H1 (cell line): ENCODE results near the gene SLC12A4. TPM values are rescaled to one million over a fixed set of nuclear protein-coding genes. Genes with fewer than 3 reads are reported as not detected.

Experiments used
- CTCF ChIA-PET: fragments of 300-600 bp; sonication (Branson Sonifier 250); formaldehyde crosslinking; loops from one replicate; lab custom pipeline; 2021; ENCODE audit not compliant: partially characterized antibody; lab: Charles Lee
- POLR2A ChIA-PET: fragments of 300-600 bp; sonication (Branson Sonifier 250); formaldehyde crosslinking; loops from one replicate; lab custom pipeline; 2021; ENCODE audit warnings: inconsistent platforms; ENCODE audit not compliant: partially characterized antibody; lab: Charles Lee
- DNase-seq, 2 experiments: peaks; one replicate each; pipeline versions ENCODE4 v3.0.0 to v3.0.0-alpha.2; 2010 to 2022; ENCODE audit warnings: low spot score in 2 of 2, low read depth in 1 of 2, mixed read lengths in 1 of 2
- FAIRE-seq: peaks from 2 replicates; lab custom pipeline; 2011; peaks lifted over from hg19 to GRCh38; lab: Jason Lieb, UNC
- H2AFZ ChIP-seq: 2 replicates; pipeline ENCODE4 v1.8.1; 2012; ENCODE audit warnings: low read length, inconsistent platforms
- H2AK5ac ChIP-seq: 2 replicates; pipeline ENCODE4 v1.6.1; 2013; ENCODE audit warnings: low read depth, low read length
- H2BK120ac ChIP-seq: replicated peaks from 2 replicates; pipeline ENCODE3; 2013; ENCODE audit warnings: low read depth, low read length, inconsistent platforms
- H2BK12ac ChIP-seq: 2 replicates; pipeline ENCODE4 v1.6.1; 2013; ENCODE audit warnings: low read depth, low read length
- H2BK15ac ChIP-seq: 2 replicates; pipeline ENCODE4 v1.6.1; 2013; ENCODE audit warnings: low read length
- H2BK20ac ChIP-seq: 2 replicates; pipeline ENCODE4 v1.6.1; 2013; ENCODE audit warnings: low read length
- H2BK5ac ChIP-seq: 2 replicates; pipeline ENCODE4 v1.6.1; 2013; ENCODE audit warnings: low read depth, low read length
- H3K14ac ChIP-seq: 2 replicates; pipeline ENCODE4 v1.6.1; 2013; ENCODE audit warnings: inconsistent platforms; ENCODE audit not compliant: insufficient read length
- H3K18ac ChIP-seq: 2 replicates; pipeline ENCODE4 v1.6.1; 2013; ENCODE audit warnings: low read length; ENCODE audit errors: extremely low read depth
- H3K23ac ChIP-seq: 2 replicates; pipeline ENCODE4 v1.6.1; 2013; ENCODE audit warnings: inconsistent platforms; ENCODE audit not compliant: insufficient read length
- H3K23me2 ChIP-seq: 2 replicates; pipeline ENCODE4 v1.6.1; 2013; ENCODE audit warnings: low read depth, low read length
- H3K27ac ChIP-seq: 2 replicates; pipeline ENCODE4 v1.6.1; 2011; ENCODE audit warnings: low read depth, low read length, inconsistent platforms
- H3K27me3 ChIP-seq, 4 experiments: replicated peaks in 1 of 4; 1 replicate in 1 of 4; 2 replicates in 3 of 4; pipeline versions ENCODE4 v1.6.1 to v1.8.1; 2011 to 2013; ENCODE audit warnings: low read length in 3 of 4, mild to moderate bottlenecking in 3 of 4, inconsistent platforms in 2 of 4, mixed read lengths in 2 of 4, moderate library complexity in 1 of 4; ENCODE audit not compliant: control insufficient read depth in 3 of 4, insufficient read depth in 3 of 4; ENCODE audit errors: extremely low read depth in 1 of 4
- H3K36me3 ChIP-seq, 4 experiments: 2 replicates each; pipeline versions ENCODE4 v1.6.1 to v1.8.1; 2011 to 2013; ENCODE audit warnings: mild to moderate bottlenecking in 4 of 4, low read length in 3 of 4, moderate library complexity in 2 of 4, control low read depth in 1 of 4, inconsistent platforms in 1 of 4; ENCODE audit not compliant: insufficient read depth in 4 of 4, control insufficient read depth in 2 of 4
- H3K4ac ChIP-seq: replicated peaks from 2 replicates; pipeline ENCODE3; 2013; ENCODE audit warnings: low read length, low read depth, mixed read lengths, inconsistent platforms; ENCODE audit not compliant: insufficient read length
- H3K4me1 ChIP-seq, 4 experiments: replicated peaks in 1 of 4; 1 replicate in 1 of 4; 2 replicates in 3 of 4; pipeline versions ENCODE4 v1.6.1 to v1.8.1; 2011 to 2013; ENCODE audit warnings: low read length in 3 of 4, inconsistent platforms in 2 of 4, mixed read lengths in 1 of 4; ENCODE audit not compliant: insufficient read depth in 4 of 4, control insufficient read depth in 3 of 4
- H3K4me2 ChIP-seq, 2 experiments: 2 replicates each; pipeline versions ENCODE4 v1.6.1 to v1.8.1; 2011 to 2013; ENCODE audit warnings: low read depth in 2 of 2, low read length in 2 of 2, control low read depth in 1 of 2, inconsistent platforms in 1 of 2, mild to moderate bottlenecking in 1 of 2; ENCODE audit not compliant: insufficient read depth in 1 of 2
- H3K4me3 ChIP-seq, 4 experiments: fragments of 200-600, 300-600 bp in 1 of 4; sonication (generic), shearing (Covaris generic), sonication (Bioruptor Twin) in 1 of 4; 2 replicates each; pipeline versions ENCODE4 v1.5.1 to v1.8.1; 2011 to 2016; ENCODE audit warnings: low read length in 4 of 4, low read depth in 3 of 4, control low read depth in 2 of 4, inconsistent platforms in 2 of 4, mild to moderate bottlenecking in 2 of 4, mixed read lengths in 1 of 4, moderate library complexity in 1 of 4; ENCODE audit not compliant: insufficient read depth in 2 of 4; ENCODE audit errors: extremely low read depth in 1 of 4
- H3K56ac ChIP-seq: replicated peaks from 2 replicates; pipeline ENCODE3; 2013; ENCODE audit warnings: low read depth, mild to moderate bottlenecking, mixed read lengths, low read length, inconsistent platforms; ENCODE audit not compliant: insufficient read length
- H3K79me1 ChIP-seq: 2 replicates; pipeline ENCODE4 v1.6.1; 2013; ENCODE audit warnings: low read depth, low read length, control low read depth
- H3K79me2 ChIP-seq, 2 experiments: 2 replicates each; pipeline versions ENCODE4 v1.6.1 to v1.8.1; 2012 to 2013; ENCODE audit warnings: low read length in 2 of 2, mild to moderate bottlenecking in 2 of 2, inconsistent platforms in 1 of 2; ENCODE audit not compliant: insufficient read depth in 2 of 2, control insufficient read depth in 1 of 2
- H3K9ac ChIP-seq, 4 experiments: replicated peaks in 1 of 4; 1 replicate in 1 of 4; 2 replicates in 3 of 4; pipeline versions ENCODE4 v1.6.1 to v1.8.1; 2011 to 2013; ENCODE audit warnings: low read depth in 3 of 4, low read length in 3 of 4, control low read depth in 2 of 4, mild to moderate bottlenecking in 2 of 4, moderate library complexity in 2 of 4, inconsistent platforms in 1 of 4; ENCODE audit errors: extremely low read depth in 1 of 4
- H3K9me3 ChIP-seq, 2 experiments: 2 replicates each; pipeline versions ENCODE4 v1.6.1 to v1.8.1; 2012 to 2013; ENCODE audit warnings: mild to moderate bottlenecking in 2 of 2, moderate library complexity in 2 of 2, control low read depth in 1 of 2, inconsistent platforms in 1 of 2, low read depth in 1 of 2, low read length in 1 of 2, mixed read lengths in 1 of 2; ENCODE audit not compliant: insufficient read depth in 2 of 2
- H4K20me1 ChIP-seq, 2 experiments: replicated peaks in 1 of 2; 2 replicates each; pipeline versions ENCODE3 to v1.8.1; 2011 to 2013; ENCODE audit warnings: inconsistent platforms in 2 of 2, low read length in 2 of 2, mild to moderate bottlenecking in 1 of 2; ENCODE audit not compliant: insufficient read depth in 2 of 2, control insufficient read depth in 1 of 2
- H4K5ac ChIP-seq: 2 replicates; pipeline ENCODE4 v1.6.1; 2013; ENCODE audit warnings: low read length, low read depth, mixed read lengths, inconsistent platforms; ENCODE audit not compliant: insufficient read length
- H4K8ac ChIP-seq: 2 replicates; pipeline ENCODE4 v1.8.0; 2013; ENCODE audit warnings: mild to moderate bottlenecking, moderate library complexity, low read length, inconsistent platforms; ENCODE audit not compliant: insufficient read depth; ENCODE audit errors: extremely low read depth
- H4K91ac ChIP-seq: replicated peaks from 2 replicates; pipeline ENCODE3; 2013; ENCODE audit warnings: low read length, mixed read lengths, inconsistent platforms; ENCODE audit not compliant: insufficient read length
- CHD2 ChIP-seq: IDR thresholded peaks from 2 replicates; pipeline ENCODE4 v1.6.1; 2012; ENCODE audit warnings: low read length, improper control_type of control experiment
- FOSL1 ChIP-seq: IDR thresholded peaks from 2 replicates; pipeline ENCODE4 v1.6.1; 2011; ENCODE audit warnings: mild to moderate bottlenecking, low read depth, low read length, moderate library complexity; ENCODE audit not compliant: insufficient read depth
- RAD21 ChIP-seq, 2 experiments: IDR thresholded peaks in 1 of 2; conservative IDR thresholded peaks in 1 of 2; 2 replicates each; pipeline ENCODE4 v1.6.1; 2011; ENCODE audit warnings: low read depth in 2 of 2, low read length in 2 of 2, improper control_type of control experiment in 1 of 2, inconsistent platforms in 1 of 2, mild to moderate bottlenecking in 1 of 2, moderate library complexity in 1 of 2
- TAF7 ChIP-seq: optimal IDR thresholded peaks from 2 replicates; pipeline ENCODE3; 2011; ENCODE audit warnings: low read depth, mild to moderate bottlenecking, inconsistent platforms, low read length, moderate library complexity, borderline replicate concordance
- WGBS, 2 experiments: shearing (Covaris generic) in 1 of 2; methylation state at CpG; one replicate each; pipeline versions ENCODE4 v1.1.6 to v1.1.7; 2013 to 2015; ENCODE audit warnings: low lambda C conversion rate in 2 of 2, mixed read lengths in 2 of 2, inconsistent platforms in 1 of 2, low coverage in 1 of 2, missing lambda C conversion rate in 1 of 2; ENCODE audit not compliant: insufficient replicate concordance in 2 of 2, insufficient coverage in 1 of 2, insufficient read length in 1 of 2; ENCODE audit errors: extremely low coverage in 1 of 2, missing lambda C conversion rate in 1 of 2; 5-methylcytosine and 5-hydroxymethylcytosine counted together
- polyA plus RNA-seq, 7 experiments: library from polyadenylated mRNA; depleted of rRNA in 3 of 7; stranded (reverse) in 5 of 7; unstranded in 2 of 7; fragments of >200 nt in 5 of 7; fragments of 200-250 nt in 2 of 7; gene quantifications; 1 replicate in 5 of 7; 2 replicates in 1 of 7; 4 replicates in 1 of 7; pipeline versions ENCODE4 v1.2.1 to v1.2.3, GENCODE V29; 2011 to 2013; ENCODE audit warnings: missing spikeins in 2 of 7, mixed read lengths in 2 of 7
- total RNA-seq: library from RNA; stranded (reverse); fragmentation: NEBNext Ultra II Directional; extraction: Animal tissue kit (Norgen Biotek cat#: 25700); gene quantifications from 2 replicates; pipeline ENCODE4 v1.2.1, GENCODE V29; 2021
- TF ChIP-seq, protein P1 (sequence below), 3 experiments: IDR thresholded peaks; 1 replicate in 2 of 3; 2 replicates in 1 of 3; pipeline versions ENCODE4 v1.5.1 to v1.6.1; 2011; ENCODE audit warnings: low read length in 3 of 3, mild to moderate bottlenecking in 3 of 3, inconsistent platforms in 2 of 3, low read depth in 1 of 3, moderate library complexity in 1 of 3; ENCODE audit not compliant: insufficient read depth in 1 of 3; ENCODE audit errors: control extremely low read depth in 1 of 3

SLC12A4 gene
- total and polyA plus RNA-seq, 2 of the 8 experiments (the other 6 are each of a cell fraction or from before 2014, with no cell fraction given), result 41.3 to 49.3 TPM

DNA sequence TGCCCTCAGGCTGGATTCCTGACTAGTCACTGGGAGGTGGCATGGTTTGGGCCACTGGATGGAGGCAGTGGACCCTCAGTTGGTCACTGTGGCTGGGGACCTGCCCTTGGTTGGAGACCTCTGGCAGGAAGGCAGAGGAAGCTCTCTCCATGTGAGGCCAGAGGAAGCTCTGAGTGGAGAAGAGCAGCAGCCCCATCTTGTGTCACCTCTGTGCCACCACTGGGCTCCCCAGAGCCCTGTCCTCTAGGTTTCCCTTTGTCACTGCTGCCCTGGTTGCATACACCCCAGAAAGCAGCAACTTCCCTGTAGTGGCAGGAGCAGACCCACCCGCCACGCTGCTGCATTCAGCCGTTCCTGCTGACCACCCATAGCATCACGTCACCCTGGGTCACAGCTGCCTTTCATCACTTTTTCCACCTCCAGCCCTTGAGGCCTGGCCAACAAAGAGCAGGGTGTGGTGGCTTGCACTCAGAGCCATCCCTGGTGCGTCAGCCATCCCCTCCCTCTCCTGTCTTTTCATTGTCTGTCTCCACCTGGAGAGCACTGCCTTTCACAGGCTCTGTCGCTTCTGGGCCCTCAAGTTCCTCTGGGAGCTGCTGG is 48.7 kb downstream of the SLC12A4 start:
- CTCF ChIA-PET, result interaction anchor here (0.6 to 8.9 kb wide), 9 partner anchors 9 to 119 kb away, joined by 3 to 58 read pairs (median 6); partner anchors contain the start of genes CTRL and NRN1L

More for the DNA sequence above, 48.7 kb downstream of the SLC12A4 start:
- Histone ChIP-seq H3K9ac (no peak overlapping the region), H3K9me3 (no peaks in the 10 kb centered on the region), H2AK5ac (no peak overlapping the region), H2BK12ac (no peak overlapping the region), H3K27me3 (no peaks in the 10 kb centered on the region), H2BK120ac (no peak overlapping the region), H3K4me3 (no peak overlapping the region), H3K4ac (no peak overlapping the region), H3K18ac (no peak overlapping the region), H3K27ac (no peak overlapping the region), H3K23ac (no peak overlapping the region), H4K20me1 (peaks cover 12 to 14% of the 10 kb centered on the region in 2 experiments), H2BK15ac (no peak overlapping the region), H2AFZ (no peak overlapping the region), H3K4me2 (no peak overlapping the region), H3K23me2 (no peaks in the 10 kb centered on the region), H3K79me2 (no peaks in the 10 kb centered on the region; a peak in 1 of 4 replicates), H4K5ac (no peak overlapping the region), H4K8ac (peak overlapping the region; percentile 3; the same call in 1 of the 2 replicates), H2BK20ac (no peak overlapping the region), H3K4me1 (peaks cover 0 to 9% (median 4%) of the 10 kb centered on the region in 4 experiments; a peak in 6 of 7 replicates), H3K14ac (no peak overlapping the region), H3K56ac (no peak overlapping the region), H4K91ac (no peak overlapping the region), H3K36me3 (no peaks in the 10 kb centered on the region; a peak in 1 of 8 replicates), H2BK5ac (no peak overlapping the region), H3K79me1 (peaks cover 10% of the 10 kb centered on the region)
- POLR2A ChIA-PET, result interaction anchor here (1.0 to 1.3 kb wide), 2 partner anchors 11 to 14 kb away, joined by 4 read pairs; partner anchors contain the start of gene CTRL
- WGBS, 2 experiments, result 81% methylated on average over 6 of the region's 6 CpGs; no CpG with 5 or more reads in 1 of the 2 experiments
- TF ChIP-seq FOSL1 (no peak), CHD2 (no peak), RAD21 (IDR thresholded peaks at IDR 0.05 in 1 of 2, conservative IDR thresholded peaks at IDR 0.05 in 1 of 2; ENCODE audit: low read depth in 2 of 2, low read length in 2 of 2) (peak in 1 of 2 experiments; percentile 36; a peak in 3 of 4 replicates), TAF7 (no peak)
- TF ChIP-seq, protein P1, sequence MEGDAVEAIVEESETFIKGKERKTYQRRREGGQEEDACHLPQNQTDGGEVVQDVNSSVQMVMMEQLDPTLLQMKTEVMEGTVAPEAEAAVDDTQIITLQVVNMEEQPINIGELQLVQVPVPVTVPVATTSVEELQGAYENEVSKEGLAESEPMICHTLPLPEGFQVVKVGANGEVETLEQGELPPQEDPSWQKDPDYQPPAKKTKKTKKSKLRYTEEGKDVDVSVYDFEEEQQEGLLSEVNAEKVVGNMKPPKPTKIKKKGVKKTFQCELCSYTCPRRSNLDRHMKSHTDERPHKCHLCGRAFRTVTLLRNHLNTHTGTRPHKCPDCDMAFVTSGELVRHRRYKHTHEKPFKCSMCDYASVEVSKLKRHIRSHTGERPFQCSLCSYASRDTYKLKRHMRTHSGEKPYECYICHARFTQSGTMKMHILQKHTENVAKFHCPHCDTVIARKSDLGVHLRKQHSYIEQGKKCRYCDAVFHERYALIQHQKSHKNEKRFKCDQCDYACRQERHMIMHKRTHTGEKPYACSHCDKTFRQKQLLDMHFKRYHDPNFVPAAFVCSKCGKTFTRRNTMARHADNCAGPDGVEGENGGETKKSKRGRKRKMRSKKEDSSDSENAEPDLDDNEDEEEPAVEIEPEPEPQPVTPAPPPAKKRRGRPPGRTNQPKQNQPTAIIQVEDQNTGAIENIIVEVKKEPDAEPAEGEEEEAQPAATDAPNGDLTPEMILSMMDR (IDR thresholded peaks at IDR 0.05; ENCODE audit: control extremely low read depth in 1 of 3, insufficient read depth in 1 of 3, low read depth in 1 of 3, low read length in 3 of 3), result peak in 2 of 3 experiments; percentile 16 to 23; a peak in 1 of 4 replicates
- FAIRE-seq, result no peak
- no peak for DNase-seq
